22Rv1 (cell line): ENCODE data around the gene SORBS1.

ENCODE experiments used
- ZFX ChIP-seq: fragments of 450-650 bp; IDR thresholded peaks from 2 replicates; pipeline ENCODE4 v1.6.1; 2017; ENCODE audit warnings: antibody characterized with exemption, borderline replicate concordance
- TF ChIP-seq, protein P1 (sequence below): fragments of 450-650 bp; IDR thresholded peaks from 2 replicates; pipeline ENCODE4 v1.5.1; 2017; ENCODE audit warnings: mild to moderate bottlenecking

DNA sequence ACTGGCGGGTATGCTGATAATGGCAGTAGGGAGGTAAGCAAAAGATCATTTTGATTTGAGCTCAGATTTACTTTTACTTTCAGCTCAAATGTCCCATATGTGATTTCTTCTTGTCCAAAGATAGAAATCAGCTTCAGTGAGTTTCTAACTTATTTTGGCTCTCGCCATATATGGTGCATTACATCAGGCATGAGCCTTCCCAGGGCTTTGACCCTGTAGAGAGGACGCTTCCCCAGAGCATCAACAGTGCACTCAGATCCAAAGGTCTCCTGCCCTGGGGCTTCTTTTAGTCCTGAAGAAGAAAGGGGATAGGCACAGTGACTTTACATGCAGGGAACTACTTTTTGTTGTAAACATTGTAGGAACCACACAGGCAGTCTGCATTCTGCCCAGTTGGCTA, 141.8 kb downstream of the SORBS1 start:
- TF ChIP-seq, protein P1, sequence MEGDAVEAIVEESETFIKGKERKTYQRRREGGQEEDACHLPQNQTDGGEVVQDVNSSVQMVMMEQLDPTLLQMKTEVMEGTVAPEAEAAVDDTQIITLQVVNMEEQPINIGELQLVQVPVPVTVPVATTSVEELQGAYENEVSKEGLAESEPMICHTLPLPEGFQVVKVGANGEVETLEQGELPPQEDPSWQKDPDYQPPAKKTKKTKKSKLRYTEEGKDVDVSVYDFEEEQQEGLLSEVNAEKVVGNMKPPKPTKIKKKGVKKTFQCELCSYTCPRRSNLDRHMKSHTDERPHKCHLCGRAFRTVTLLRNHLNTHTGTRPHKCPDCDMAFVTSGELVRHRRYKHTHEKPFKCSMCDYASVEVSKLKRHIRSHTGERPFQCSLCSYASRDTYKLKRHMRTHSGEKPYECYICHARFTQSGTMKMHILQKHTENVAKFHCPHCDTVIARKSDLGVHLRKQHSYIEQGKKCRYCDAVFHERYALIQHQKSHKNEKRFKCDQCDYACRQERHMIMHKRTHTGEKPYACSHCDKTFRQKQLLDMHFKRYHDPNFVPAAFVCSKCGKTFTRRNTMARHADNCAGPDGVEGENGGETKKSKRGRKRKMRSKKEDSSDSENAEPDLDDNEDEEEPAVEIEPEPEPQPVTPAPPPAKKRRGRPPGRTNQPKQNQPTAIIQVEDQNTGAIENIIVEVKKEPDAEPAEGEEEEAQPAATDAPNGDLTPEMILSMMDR: no peak
- no peak for TF ChIP-seq ZFX
